Activated T-helper 1 cell treated with Interleukin-2 at 50 U/mL for 16 hours (primary cell): ENCODE measurements around the gene FAF1.

ENCODE experiments used
- DNase-seq: peaks from one replicate; pipeline ENCODE4 v3.0.0-alpha.2; 2020; ENCODE audit warnings: low read depth

Gene FAF1

GRCh38 chr1:50978144-50978851 is 18.2 kb upstream of the FAF1 start:
- no peak for DNase-seq

- DNase-seq: no peak
Measured at GRCh38 chr1:50977575-50978143, 17.6 kb upstream of the FAF1 start.

GRCh38 chr1:50976890-50977574 is 17.0 kb upstream of the FAF1 start:
- no peak for DNase-seq

- DNase-seq: no peak
Measured at GRCh38 chr1:50976111-50976889, 16.2 kb upstream of the FAF1 start.

GRCh38 chr1:50975436-50975835 is 15.4 kb upstream of the FAF1 start:
- no peak for DNase-seq

GRCh38 chr1:50974618-50974935 is 14.5 kb upstream of the FAF1 start:
- DNase-seq: no peak

- DNase-seq: no peak
Measured at GRCh38 chr1:50973875-50974617, 14.0 kb upstream of the FAF1 start.

- no peak for DNase-seq
Measured at GRCh38 chr1:50973255-50973654, 13.2 kb upstream of the FAF1 start.

GRCh38 chr1:50972766-50973165 is 12.7 kb upstream of the FAF1 start:
- no peak for DNase-seq

- DNase-seq: no peak
Measured at GRCh38 chr1:50971748-50972305, 11.8 kb upstream of the FAF1 start.

GRCh38 chr1:50970931-50971582 is 11.0 kb upstream of the FAF1 start:
- no peak for DNase-seq

GRCh38 chr1:50970509-50970887 is 10.4 kb upstream of the FAF1 start:
- no peak for DNase-seq

- DNase-seq: no peak
Measured at GRCh38 chr1:50969611-50970508, 9.8 kb upstream of the FAF1 start, which contains the start of gene CDKN2C. Gene CDKN2C, plus strand, starts transcription at chr1:50970245. Its CDS starts 124 bp downstream, at chr1:50970369.

GRCh38 chr1:50968821-50969610 is 8.9 kb upstream of the FAF1 start:
- no peak for DNase-seq

- DNase-seq: peak; percentile 76
Measured at GRCh38 chr1:50968158-50968820, 8.2 kb upstream of the FAF1 start.

- no peak for DNase-seq
Measured at GRCh38 chr1:50967416-50968157, 7.5 kb upstream of the FAF1 start.

GRCh38 chr1:50966991-50967390 is 6.9 kb upstream of the FAF1 start:
- DNase-seq: no peak

- DNase-seq: no peak
Measured at GRCh38 chr1:50964863-50965262, 4.8 kb upstream of the FAF1 start.
